ENCODE measurements around the gene CIDEB.

DNA sequence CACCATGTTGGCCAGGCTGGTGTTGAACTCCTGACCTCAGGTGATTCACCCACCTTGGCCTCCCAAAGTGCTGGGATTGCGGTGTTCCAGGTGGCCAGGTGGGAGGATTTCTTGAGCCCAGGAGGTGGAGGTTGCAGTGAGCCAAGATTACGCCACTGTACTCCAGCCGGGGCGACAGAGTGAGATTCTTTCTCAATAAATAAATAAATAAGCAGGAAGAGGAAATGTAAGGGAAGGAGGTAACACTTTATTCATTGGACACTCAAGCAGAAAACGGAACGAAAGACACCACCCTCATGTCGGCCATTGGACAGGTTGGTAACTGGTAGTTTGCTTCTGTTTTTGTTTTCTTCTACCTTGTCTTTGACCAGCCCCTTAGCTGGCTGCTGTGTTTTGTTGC is 47.2 kb upstream of the CIDEB start:
- TF ChIP-seq FOXM1 (IDR thresholded peaks at IDR 0.05; ENCODE audit: borderline replicate concordance, low read depth) (no peak), TAF1 (IDR thresholded peaks at IDR 0.05; ENCODE audit: low read depth) (no peak), EGR1 (IDR thresholded peaks at IDR 0.05) (no peak), CREB1 (IDR thresholded peaks at IDR 0.05; ENCODE audit: low read depth) (no peak), RAD21 (IDR thresholded peaks at IDR 0.05; ENCODE audit: low read depth) (no peak), NFIC (IDR thresholded peaks at IDR 0.05) (no peak), EP300 (IDR thresholded peaks at IDR 0.05; ENCODE audit: borderline replicate concordance) (no peak)
- TF ChIP-seq, protein P1, sequence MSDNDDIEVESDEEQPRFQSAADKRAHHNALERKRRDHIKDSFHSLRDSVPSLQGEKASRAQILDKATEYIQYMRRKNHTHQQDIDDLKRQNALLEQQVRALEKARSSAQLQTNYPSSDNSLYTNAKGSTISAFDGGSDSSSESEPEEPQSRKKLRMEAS (IDR thresholded peaks at IDR 0.05): no peak
